ENCODE measurements around the gene GALNT3.
A peak's percentile ranks its signal among the peaks of the same experiment; 100 is the strongest.

The GALNT3 gene

GRCh38 chr2:165779706-165780105, 14.3 kb downstream of the GALNT3 start:
- H3K4me2 ChIP-seq (ENCODE audit: low read depth, low read length), result no peak overlapping the region
- no peak overlapping the region for H3K9ac ChIP-seq (ENCODE audit: low read length)
- H2AFZ ChIP-seq (ENCODE audit: low read length), result no peak overlapping the region
- no peaks in the 10 kb centered on the region for H3F3A ChIP-seq (ENCODE audit: insufficient read depth, low read length)
- no peaks in the 10 kb centered on the region for H3K4me1 ChIP-seq (ENCODE audit: low read length)
- H4K20me1 ChIP-seq (ENCODE audit: insufficient read depth, low read length), result 0 out of 2 replicates have a peak, but pooled peaks cover 3% of the 10 kb centered on the region
- no peak overlapping the region for H3K4me3 ChIP-seq (ENCODE audit: low read length)
- DNase-seq, result no peak
- no peaks in the 10 kb centered on the region for H3K27me3 ChIP-seq (replicated peaks; ENCODE audit: insufficient read depth, low read length)
- H3K9me3 ChIP-seq (replicated peaks; ENCODE audit: insufficient read depth, low read length), result no peaks in the 10 kb centered on the region
- no peaks in the 10 kb centered on the region for H3K9me2 ChIP-seq (replicated peaks; ENCODE audit: insufficient read depth, low read length)
- H3K27ac ChIP-seq (ENCODE audit: low read length), result no peak overlapping the region
- H3K79me2 ChIP-seq (ENCODE audit: low read length), result peaks cover 51% of the 10 kb centered on the region
- TF ChIP-seq EZH2phosphoT487 (IDR thresholded peaks at IDR 0.05; ENCODE audit: low read length), result no peak
- no peak for TF ChIP-seq EZH2 (optimal IDR thresholded peaks at IDR 0.05; ENCODE audit: low read depth, low read length)
- no peak for TF ChIP-seq CTCF (IDR thresholded peaks at IDR 0.05; ENCODE audit: low read length)
- no peaks in the 10 kb centered on the region for H3K36me3 ChIP-seq (replicated peaks; ENCODE audit: insufficient read depth, low read length)

- H3K4me2 ChIP-seq (ENCODE audit: low read depth, low read length), result no peak overlapping the region
- H3K36me3 ChIP-seq (replicated peaks; ENCODE audit: insufficient read depth, low read length), result no peaks in the 10 kb centered on the region
- no peaks in the 10 kb centered on the region for H3K27me3 ChIP-seq (replicated peaks; ENCODE audit: insufficient read depth, low read length)
- H3K9me2 ChIP-seq (replicated peaks; ENCODE audit: insufficient read depth, low read length), result no peaks in the 10 kb centered on the region
- H3K9me3 ChIP-seq (replicated peaks; ENCODE audit: insufficient read depth, low read length), result no peaks in the 10 kb centered on the region
- H3K9ac ChIP-seq (ENCODE audit: low read length), result no peak overlapping the region
- H4K20me1 ChIP-seq (ENCODE audit: insufficient read depth, low read length), result 0 out of 2 replicates have a peak, but pooled peaks cover 3% of the 10 kb centered on the region
- H3K4me3 ChIP-seq (ENCODE audit: low read length), result no peak overlapping the region
- TF ChIP-seq EZH2 (optimal IDR thresholded peaks at IDR 0.05; ENCODE audit: low read depth, low read length), result no peak
- TF ChIP-seq CTCF (IDR thresholded peaks at IDR 0.05; ENCODE audit: low read length), result peak; percentile 61
- TF ChIP-seq EZH2phosphoT487 (IDR thresholded peaks at IDR 0.05; ENCODE audit: low read length), result no peak
- H3K27ac ChIP-seq (ENCODE audit: low read length), result no peak overlapping the region
- peak; percentile 49 for DNase-seq
- H3K79me2 ChIP-seq (ENCODE audit: low read length), result peaks cover 45% of the 10 kb centered on the region
- H2AFZ ChIP-seq (ENCODE audit: low read length), result no peak overlapping the region
- H3F3A ChIP-seq (ENCODE audit: insufficient read depth, low read length), result no peaks in the 10 kb centered on the region
- no peaks in the 10 kb centered on the region for H3K4me1 ChIP-seq (ENCODE audit: low read length)
These were observed 15.2 kb downstream of the GALNT3 start for GRCh38 chr2:165778653-165779451.

GRCh38 chr2:165778187-165778556, 15.9 kb downstream of the GALNT3 start:
- Histone ChIP-seq H2AFZ (ENCODE audit: low read length) (no peak overlapping the region), H3F3A (ENCODE audit: insufficient read depth, low read length) (no peaks in the 10 kb centered on the region), H3K9me2 (replicated peaks; ENCODE audit: insufficient read depth, low read length) (no peaks in the 10 kb centered on the region), H3K27ac (ENCODE audit: low read length) (no peak overlapping the region), H3K79me2 (ENCODE audit: low read length) (peaks cover 46% of the 10 kb centered on the region), H4K20me1 (ENCODE audit: insufficient read depth, low read length) (0 out of 2 replicates have a peak, but pooled peaks cover under 1% of the 10 kb centered on the region), H3K9ac (ENCODE audit: low read length) (no peak overlapping the region), H3K4me3 (ENCODE audit: low read length) (no peak overlapping the region), H3K4me1 (ENCODE audit: low read length) (no peaks in the 10 kb centered on the region), H3K4me2 (ENCODE audit: low read depth, low read length) (no peak overlapping the region), H3K36me3 (replicated peaks; ENCODE audit: insufficient read depth, low read length) (no peaks in the 10 kb centered on the region), H3K9me3 (replicated peaks; ENCODE audit: insufficient read depth, low read length) (no peaks in the 10 kb centered on the region), H3K27me3 (replicated peaks; ENCODE audit: insufficient read depth, low read length) (no peaks in the 10 kb centered on the region)
- no peak for DNase-seq
- TF ChIP-seq EZH2 (optimal IDR thresholded peaks at IDR 0.05; ENCODE audit: low read depth, low read length) (no peak), CTCF (IDR thresholded peaks at IDR 0.05; ENCODE audit: low read length) (no peak), EZH2phosphoT487 (IDR thresholded peaks at IDR 0.05; ENCODE audit: low read length) (no peak)
